Gastroesophageal sphincter (tissue), 4 donors: ENCODE results near the gene TSSK3. TPM values are rescaled to one million over a fixed set of nuclear protein-coding genes. Genes with fewer than 3 reads are reported as not detected.

Experiments used
- ATAC-seq: fragments of 150-250 bp; one replicate; pipeline ENCODE4 v1.9.1; 2016; ENCODE audit warnings: mild to moderate bottlenecking, moderate library complexity
- H3K27ac ChIP-seq, 4 donors: fragments of 200-600 bp; sonication (generic) in 3 of 4; 1 replicate in 3 of 4; 2 replicates in 1 of 4; pipeline ENCODE4 v1.5.1; 2016 to 2019
- H3K27me3 ChIP-seq: fragments of 200-600 bp; sonication (generic); one replicate; pipeline ENCODE4 v1.5.1; 2019
- H3K36me3 ChIP-seq, 2 donors: fragments of 200-600 bp; sonication (generic); one replicate each; pipeline ENCODE4 v1.5.1; 2019; ENCODE audit warnings: control low read depth in 1 of 2
- H3K4me1 ChIP-seq, 3 donors: fragments of 200-600 bp; sonication (generic); 1 replicate in 2 of 3; 2 replicates in 1 of 3; pipeline ENCODE4 v1.5.1; 2016 to 2019; ENCODE audit warnings: control low read depth in 2 of 3
- H3K4me3 ChIP-seq, 2 donors: fragments of 200-600 bp; sonication (generic); one replicate each; pipeline ENCODE4 v1.5.1; 2019; ENCODE audit warnings: mild to moderate bottlenecking in 1 of 2, moderate library complexity in 1 of 2
- H3K9me3 ChIP-seq, 3 donors: fragments of 200-600 bp; sonication (generic); one replicate each; pipeline ENCODE4 v1.5.1; 2017 to 2019; ENCODE audit warnings: control low read depth in 2 of 3
- EP300 ChIP-seq: sonication (generic); formaldehyde crosslinking; IDR thresholded peaks from one replicate; pipeline ENCODE4 v1.6.1; 2017; ENCODE audit warnings: antibody characterized with exemption, mild to moderate bottlenecking
- POLR2A ChIP-seq, 2 donors: fragments of 450-650 bp; IDR thresholded peaks; one replicate each; pipeline ENCODE4 v1.6.1; 2017; ENCODE audit warnings: antibody characterized with exemption in 2 of 2, mild to moderate bottlenecking in 2 of 2, moderate library complexity in 1 of 2
- POLR2AphosphoS5 ChIP-seq: sonication (generic); formaldehyde crosslinking; IDR thresholded peaks from one replicate; pipeline ENCODE4 v1.6.1; 2017; ENCODE audit warnings: antibody characterized with exemption
- WGBS, 2 donors: methylation state at CpG; one replicate each; pipeline ENCODE4 v1.1.5; 2018; ENCODE audit warnings: low coverage in 1 of 2; 5-methylcytosine and 5-hydroxymethylcytosine counted together
- total RNA-seq, 4 donors: library from RNA; depleted of rRNA; stranded (reverse); fragments of >200 nt; gene quantifications; one replicate each; pipeline ENCODE4 v1.1.0, GENCODE V29; 2016
- TF ChIP-seq, protein P1 (sequence below), 4 experiments: fragments of 200-600 bp in 2 of 4; fragments of 450-650 bp in 2 of 4; sonication (generic) in 1 of 4; IDR thresholded peaks; one replicate each; pipeline ENCODE4 v1.5.1; 2017 to 2019; ENCODE audit warnings: antibody characterized with exemption in 4 of 4, mild to moderate bottlenecking in 2 of 4, moderate library complexity in 2 of 4

TSSK3 gene
- total RNA-seq, 4 donors from 2014 or later = 3.6 TPM; not detected in 3

GRCh38 chr1:32332290-32333079 lies 29.9 kb upstream of the TSSK3 start:
- Histone ChIP-seq H3K27ac (no peak overlapping the region), H3K4me3 (no peak overlapping the region), H3K9me3 (no peaks in the 10 kb centered on the region), H3K27me3 (no peaks in the 10 kb centered on the region), H3K36me3 (peaks cover 0 to 61% of the 10 kb centered on the region in 2 donors), H3K4me1 (peaks cover 0 to 34% (median 17%) of the 10 kb centered on the region in 3 donors)
- TF ChIP-seq POLR2A (IDR thresholded peaks at IDR 0.05) = no peak
- no peak for TF ChIP-seq EP300
- no peak for TF ChIP-seq POLR2AphosphoS5
- TF ChIP-seq, protein P1, sequence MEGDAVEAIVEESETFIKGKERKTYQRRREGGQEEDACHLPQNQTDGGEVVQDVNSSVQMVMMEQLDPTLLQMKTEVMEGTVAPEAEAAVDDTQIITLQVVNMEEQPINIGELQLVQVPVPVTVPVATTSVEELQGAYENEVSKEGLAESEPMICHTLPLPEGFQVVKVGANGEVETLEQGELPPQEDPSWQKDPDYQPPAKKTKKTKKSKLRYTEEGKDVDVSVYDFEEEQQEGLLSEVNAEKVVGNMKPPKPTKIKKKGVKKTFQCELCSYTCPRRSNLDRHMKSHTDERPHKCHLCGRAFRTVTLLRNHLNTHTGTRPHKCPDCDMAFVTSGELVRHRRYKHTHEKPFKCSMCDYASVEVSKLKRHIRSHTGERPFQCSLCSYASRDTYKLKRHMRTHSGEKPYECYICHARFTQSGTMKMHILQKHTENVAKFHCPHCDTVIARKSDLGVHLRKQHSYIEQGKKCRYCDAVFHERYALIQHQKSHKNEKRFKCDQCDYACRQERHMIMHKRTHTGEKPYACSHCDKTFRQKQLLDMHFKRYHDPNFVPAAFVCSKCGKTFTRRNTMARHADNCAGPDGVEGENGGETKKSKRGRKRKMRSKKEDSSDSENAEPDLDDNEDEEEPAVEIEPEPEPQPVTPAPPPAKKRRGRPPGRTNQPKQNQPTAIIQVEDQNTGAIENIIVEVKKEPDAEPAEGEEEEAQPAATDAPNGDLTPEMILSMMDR (IDR thresholded peaks at IDR 0.05) = no peak
- no CpG with 5 or more reads among the region's 3 CpGs for WGBS, 2 donors
- ATAC-seq = no peak

DNA sequence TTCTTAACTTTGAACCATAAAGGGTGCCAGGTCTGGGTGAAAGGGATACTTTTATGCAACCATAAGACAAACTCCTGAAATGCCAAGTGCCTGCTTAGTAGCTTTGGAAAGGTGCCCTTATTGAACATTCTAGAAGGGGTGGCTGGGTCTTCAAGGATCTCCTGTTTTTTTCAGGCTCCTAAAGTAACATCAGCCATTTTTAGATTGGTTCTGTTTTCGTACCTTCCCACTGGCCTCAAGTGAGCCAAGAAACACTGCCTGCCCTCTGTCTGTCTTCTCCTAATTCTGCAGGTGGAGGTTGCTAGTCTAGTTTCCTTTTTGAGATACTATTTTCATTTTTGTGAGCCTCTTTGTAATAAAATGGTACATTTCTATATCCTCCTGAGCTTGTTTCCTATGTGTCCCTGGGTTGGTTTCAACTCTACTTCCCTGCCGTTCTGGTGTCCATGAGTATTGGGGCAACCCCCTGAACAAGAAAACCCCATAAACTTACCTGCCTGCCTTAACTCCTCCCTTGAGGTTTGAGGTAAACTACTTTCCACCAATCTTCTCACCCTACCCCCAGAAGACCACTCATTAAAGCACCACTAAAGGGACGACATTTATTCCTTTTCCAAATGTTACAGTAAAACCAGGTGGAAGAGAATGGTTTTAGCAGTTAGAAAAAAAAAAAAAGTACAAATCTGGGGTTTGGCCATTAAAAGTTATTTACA lies 28.9 kb upstream of the TSSK3 start:
- H3K27ac ChIP-seq = no peak overlapping the region
- H3K36me3 ChIP-seq = peaks cover 0 to 52% of the 10 kb centered on the region in 2 donors
- H3K4me3 ChIP-seq = no peak overlapping the region
- H3K27me3 ChIP-seq = no peaks in the 10 kb centered on the region
- 86 to 100% methylated on average over 1 to 2 of the region's 3 CpGs for WGBS, 2 donors
- TF ChIP-seq, protein P1 (IDR thresholded peaks at IDR 0.05) = no peak
- TF ChIP-seq POLR2A (IDR thresholded peaks at IDR 0.05) = no peak
- TF ChIP-seq EP300 = no peak
- no peaks in the 10 kb centered on the region for H3K9me3 ChIP-seq
- ATAC-seq = no peak
- peaks cover 0 to 43% (median 17%) of the 10 kb centered on the region in 3 donors for H3K4me1 ChIP-seq

DNA sequence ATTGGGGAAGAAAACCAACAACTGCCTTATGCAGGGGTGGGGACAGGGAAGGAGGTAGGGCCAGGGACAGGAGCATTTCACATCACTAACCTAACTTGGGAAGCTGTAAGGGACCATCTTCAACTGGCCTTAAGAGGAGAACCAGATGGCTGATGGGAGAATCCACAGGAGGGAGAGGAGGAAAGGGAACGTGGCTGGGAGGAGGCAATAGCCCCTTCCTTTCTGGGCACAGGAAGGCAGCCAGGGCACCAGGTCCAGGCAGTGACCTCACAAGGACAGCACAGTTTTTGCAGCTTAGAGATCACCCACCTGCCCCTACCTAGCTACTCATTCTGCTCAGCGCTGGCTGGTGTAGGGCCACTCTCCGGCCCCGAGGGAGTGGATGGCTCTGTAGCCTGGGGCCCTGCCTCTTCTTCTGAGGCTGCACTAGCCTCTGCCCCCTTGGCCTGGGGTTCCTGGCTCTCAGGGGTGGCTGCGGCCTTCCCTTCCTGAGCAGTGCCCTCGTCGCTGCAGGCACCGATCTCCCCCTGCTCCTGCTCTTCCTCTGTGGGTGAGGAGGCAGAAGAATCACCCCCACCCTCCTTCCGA lies 28.0 kb upstream of the TSSK3 start:
- Histone ChIP-seq H3K27ac (peak overlapping the region in 1 of 4 donors; percentile 82), H3K27me3 (no peaks in the 10 kb centered on the region), H3K4me3 (peak overlapping the region in 1 of 2 donors; percentile 73), H3K4me1 (peaks cover 0 to 47% (median 17%) of the 10 kb centered on the region in 3 donors), H3K36me3 (peaks cover 0 to 42% of the 10 kb centered on the region in 2 donors), H3K9me3 (no peaks in the 10 kb centered on the region)
- ATAC-seq = no peak
- TF ChIP-seq POLR2AphosphoS5 (no peak), EP300 (no peak), POLR2A (IDR thresholded peaks at IDR 0.05) (no peak)
- TF ChIP-seq, protein P1 (IDR thresholded peaks at IDR 0.05) = no peak
- WGBS, 2 donors = 43 to 76% methylated on average over 3 to 4 of the region's 9 CpGs

- peak overlapping the region in 3 of 4 donors; percentile 62 to 82 (median 67) for H3K27ac ChIP-seq
- peak; percentile 52 for ATAC-seq
- 60% methylated on average over 1 of the region's 46 CpGs; no CpG with 5 or more reads in 1 of the 2 donors for WGBS, 2 donors
- H3K4me3 ChIP-seq = peak overlapping the region; percentile 47 to 73
- peaks cover 0 to 36% of the 10 kb centered on the region in 2 donors for H3K36me3 ChIP-seq
- no peak for TF ChIP-seq POLR2A (IDR thresholded peaks at IDR 0.05)
- TF ChIP-seq, protein P1 (IDR thresholded peaks at IDR 0.05) = peak in 3 of 4 experiments; percentile 51 to 88 (median 71)
- peaks cover 0 to 47% (median 17%) of the 10 kb centered on the region in 3 donors for H3K4me1 ChIP-seq
- no peaks in the 10 kb centered on the region for H3K27me3 ChIP-seq
- no peaks in the 10 kb centered on the region for H3K9me3 ChIP-seq
These were observed 27.3 kb upstream of the TSSK3 start for GRCh38 chr1:32334864-32335534.
